SW 1271 (cell line): Measurements from ENCODE around the gene MCTP1.
"Not testable (repeated sequence)": the region's sequence is repeated elsewhere in the genome, so short reads cannot be mapped to it uniquely, and the experiment has no call there.

Experiments used
- DNase-seq, 2 experiments: peaks; one replicate each; lab custom pipeline; 2025; lab: John Stamatoyannopoulos, UW

MCTP1 gene

GRCh38 chr5:94959279-94959678 lies 325.6 kb downstream of the MCTP1 start:
- not testable (repeated sequence) for DNase-seq

- no peak for DNase-seq
These were observed 339.2 kb downstream of the MCTP1 start for GRCh38 chr5:94945656-94946055.

- DNase-seq, result no peak
These were observed 340.7 kb downstream of the MCTP1 start for GRCh38 chr5:94944160-94944559.

- DNase-seq, result no peak
These were observed 343.7 kb downstream of the MCTP1 start for GRCh38 chr5:94941122-94941755.

- DNase-seq, result no peak
These were observed 352.6 kb downstream of the MCTP1 start for GRCh38 chr5:94932259-94932658.

- DNase-seq, result no peak
These were observed 356.0 kb downstream of the MCTP1 start for GRCh38 chr5:94928891-94929290.

GRCh38 chr5:94920570-94920969 lies 364.3 kb downstream of the MCTP1 start:
- no peak for DNase-seq

GRCh38 chr5:94916619-94917018 lies 368.3 kb downstream of the MCTP1 start:
- no peak for DNase-seq

GRCh38 chr5:94911276-94911675 lies 373.6 kb downstream of the MCTP1 start:
- no peak for DNase-seq

- DNase-seq, result no peak
These were observed 374.2 kb downstream of the MCTP1 start for GRCh38 chr5:94910721-94911120.

- DNase-seq, result peak in 1 of 2 experiments; percentile 45
These were observed 375.9 kb downstream of the MCTP1 start for GRCh38 chr5:94908889-94909480.

GRCh38 chr5:94906750-94907149 lies 378.1 kb downstream of the MCTP1 start:
- DNase-seq, result no peak

- no peak for DNase-seq
These were observed 381.2 kb downstream of the MCTP1 start for GRCh38 chr5:94903726-94904125.

- DNase-seq, result peak; percentile 7 to 54
These were observed 383.5 kb downstream of the MCTP1 start for GRCh38 chr5:94901191-94901979.

- DNase-seq, result no peak
These were observed 384.8 kb downstream of the MCTP1 start for GRCh38 chr5:94900006-94900505.

- DNase-seq, result peak in 1 of 2 experiments; percentile 20
These were observed 391.3 kb downstream of the MCTP1 start for GRCh38 chr5:94893412-94894135.

GRCh38 chr5:94891972-94892371 lies 392.9 kb downstream of the MCTP1 start:
- DNase-seq, result no peak

- DNase-seq, result no peak
These were observed 393.3 kb downstream of the MCTP1 start for GRCh38 chr5:94891565-94891964.

GRCh38 chr5:94890907-94891306 lies 394.0 kb downstream of the MCTP1 start:
- no peak for DNase-seq

- DNase-seq, result no peak
These were observed 396.2 kb downstream of the MCTP1 start for GRCh38 chr5:94888674-94889073.

GRCh38 chr5:94885931-94886330 lies 399.0 kb downstream of the MCTP1 start:
- DNase-seq, result no peak

- no peak for DNase-seq
These were observed 400.6 kb downstream of the MCTP1 start for GRCh38 chr5:94884311-94884710.
